SK-N-SH (cell line): ENCODE data around the gene TFCP2. TPM values are rescaled to one million over a fixed set of nuclear protein-coding genes. Genes with fewer than 3 reads are reported as not detected.

Source experiments
- CTCF ChIA-PET: fragments of 300-600, 350-600 bp; formaldehyde crosslinking; extraction: SDS; loops from one replicate; lab custom pipeline; 2021; lab: Yijun Ruan, JAX
- POLR2A ChIA-PET: fragments of 350-600 bp; sonication (Branson Sonifier 250); formaldehyde crosslinking; extraction: SDS; loops from one replicate; lab custom pipeline; 2020; ENCODE audit warnings: antibody characterized with exemption, inconsistent platforms; lab: Yijun Ruan, JAX
- DNase-seq: peaks from one replicate; pipeline ENCODE4 v3.0.0; 2012
- H2AFZ ChIP-seq: fragments of 200-600 bp; sonication (generic); 2 replicates; pipeline ENCODE4 v1.8.1; 2016; ENCODE audit warnings: antibody characterized with exemption, mild to moderate bottlenecking, low read depth
- H3F3A ChIP-seq: fragments of 200-600 bp; sonication (generic); replicated peaks from 2 replicates; pipeline ENCODE3; 2016; ENCODE audit warnings: antibody characterized with exemption, mild to moderate bottlenecking; ENCODE audit not compliant: insufficient read depth
- H3K27ac ChIP-seq, 2 experiments: fragments of 200-500 bp in 1 of 2; fragments of 200-600 bp in 1 of 2; sonication (Bioruptor generic) in 1 of 2; sonication (generic), shearing (Covaris generic) in 1 of 2; 2 replicates each; pipeline versions ENCODE4 v1.5.1 to v1.6.1; 2014 to 2016; ENCODE audit warnings: low read depth in 2 of 2, inconsistent platforms in 1 of 2, low read length in 1 of 2, mild to moderate bottlenecking in 1 of 2, mixed read lengths in 1 of 2
- H3K27me3 ChIP-seq: fragments of 200-600 bp; sonication (generic), shearing (Covaris generic); 2 replicates; pipeline ENCODE4 v1.6.1; 2016; ENCODE audit warnings: mixed run types; ENCODE audit not compliant: insufficient read depth
- H3K36me3 ChIP-seq, 2 experiments: fragments of 200-500 bp in 1 of 2; fragments of 200-600 bp in 1 of 2; sonication (Bioruptor generic) in 1 of 2; sonication (generic) in 1 of 2; replicated peaks in 1 of 2; 2 replicates each; pipeline versions ENCODE3 to v1.5.1; 2014 to 2016; ENCODE audit warnings: low read length in 1 of 2, mild to moderate bottlenecking in 1 of 2; ENCODE audit not compliant: insufficient read depth in 2 of 2, control insufficient read depth in 1 of 2
- H3K4me1 ChIP-seq, 2 experiments: fragments of 200-500 bp in 1 of 2; fragments of 200-600 bp in 1 of 2; sonication (Bioruptor generic) in 1 of 2; sonication (generic), shearing (Covaris generic) in 1 of 2; 2 replicates each; pipeline versions ENCODE4 v1.5.1 to v1.6.1; 2014 to 2016; ENCODE audit warnings: low read depth in 1 of 2, low read length in 1 of 2, mixed run types in 1 of 2; ENCODE audit not compliant: insufficient read depth in 2 of 2, control insufficient read depth in 1 of 2
- H3K4me2 ChIP-seq: fragments of 200-600 bp; sonication (generic), shearing (Covaris generic); 2 replicates; pipeline ENCODE4 v1.6.1; 2017; ENCODE audit warnings: mixed run types
- H3K4me3 ChIP-seq, 2 experiments: fragments of 200-500 bp in 1 of 2; fragments of 200-600 bp in 1 of 2; sonication (Bioruptor generic) in 1 of 2; sonication (generic), shearing (Covaris generic) in 1 of 2; 2 replicates each; pipeline versions ENCODE4 v1.5.1 to v1.8.1; 2014 to 2016; ENCODE audit warnings: low read depth in 2 of 2, inconsistent platforms in 1 of 2, low read length in 1 of 2, mild to moderate bottlenecking in 1 of 2, mixed read lengths in 1 of 2, moderate library complexity in 1 of 2
- H3K79me2 ChIP-seq: fragments of 200-600 bp; sonication (generic); 2 replicates; pipeline ENCODE4 v1.8.1; 2017; ENCODE audit warnings: mild to moderate bottlenecking; ENCODE audit not compliant: insufficient read depth
- H3K9ac ChIP-seq: fragments of 200-600 bp; sonication (generic); 2 replicates; pipeline ENCODE4 v1.6.1; 2017; ENCODE audit warnings: mixed run types
- H3K9me2 ChIP-seq: fragments of 200-600 bp; sonication (generic); 2 replicates; pipeline ENCODE4 v1.6.1; 2017; ENCODE audit warnings: mixed run types
- H3K9me3 ChIP-seq: fragments of 200-600 bp; sonication (generic); 2 replicates; pipeline ENCODE4 v1.6.1; 2017; ENCODE audit warnings: mixed run types, mild to moderate bottlenecking, moderate library complexity
- H4K20me1 ChIP-seq: fragments of 200-600 bp; sonication (generic); 2 replicates; pipeline ENCODE4 v1.6.1; 2017; ENCODE audit warnings: mild to moderate bottlenecking, mixed run types; ENCODE audit not compliant: insufficient read depth
- ELF1 ChIP-seq: IDR thresholded peaks from 2 replicates; pipeline ENCODE4 v1.4.0; 2012
- EP300 ChIP-seq, 2 experiments: IDR thresholded peaks; 2 replicates each; pipeline versions ENCODE4 v1.4.0 to v1.6.1; 2012; ENCODE audit warnings: borderline replicate concordance in 1 of 2, low read depth in 1 of 2, low read length in 1 of 2
- EZH2phosphoT487 ChIP-seq: fragments of 200-600 bp; sonication (generic); IDR thresholded peaks from 2 replicates; pipeline ENCODE4 v1.6.1; 2017; ENCODE audit warnings: low read depth, mixed run types, mild to moderate bottlenecking, antibody characterized with exemption, moderate library complexity, borderline replicate concordance
- FOSL2 ChIP-seq: IDR thresholded peaks from 2 replicates; pipeline ENCODE4 v1.4.0; 2012; ENCODE audit warnings: low read depth, mild to moderate bottlenecking, moderate library complexity, borderline replicate concordance
- FOXJ3 ChIP-seq: sonication (generic); formaldehyde crosslinking; IDR thresholded peaks from 2 replicates; pipeline ENCODE4 v1.5.1; 2020; ENCODE audit warnings: mild to moderate bottlenecking, missing genetic modification reagents
- FOXM1 ChIP-seq: IDR thresholded peaks from 2 replicates; pipeline ENCODE4 v1.4.0; 2012; ENCODE audit warnings: low read depth, mild to moderate bottlenecking
- GABPA ChIP-seq: IDR thresholded peaks from 2 replicates; pipeline ENCODE4 v1.4.0; 2012; ENCODE audit warnings: low read depth, mild to moderate bottlenecking
- GATA2 ChIP-seq: sonication (generic); formaldehyde crosslinking; IDR thresholded peaks from 2 replicates; pipeline ENCODE4 v1.5.0; 2020; ENCODE audit warnings: mild to moderate bottlenecking, missing genetic modification reagents
- JUND ChIP-seq: IDR thresholded peaks from 2 replicates; pipeline ENCODE4 v1.4.0; 2012
- MEF2A ChIP-seq: IDR thresholded peaks from 2 replicates; pipeline ENCODE4 v1.4.0; 2012; ENCODE audit warnings: low read depth, borderline replicate concordance
- NRF1 ChIP-seq: IDR thresholded peaks from 2 replicates; pipeline ENCODE4 v1.6.1; 2012; ENCODE audit warnings: low read depth, mild to moderate bottlenecking, low read length
- POLR2AphosphoS5 ChIP-seq: IDR thresholded peaks from 2 replicates; pipeline ENCODE4 v1.6.1; 2012; ENCODE audit warnings: low read depth, low read length
- RFX5 ChIP-seq: IDR thresholded peaks from 2 replicates; pipeline ENCODE4 v1.6.1; 2012; ENCODE audit warnings: mild to moderate bottlenecking, improper control_type of control experiment, low read length
- SIN3A ChIP-seq: IDR thresholded peaks from 2 replicates; pipeline ENCODE4 v1.6.1; 2012; ENCODE audit warnings: low read depth, mild to moderate bottlenecking, low read length, moderate library complexity, borderline replicate concordance
- TAF1 ChIP-seq: IDR thresholded peaks from 2 replicates; pipeline ENCODE4 v1.6.1; 2012; ENCODE audit warnings: low read depth, mild to moderate bottlenecking, low read length, moderate library complexity, borderline replicate concordance
- WGBS: methylation state at CpG from one replicate; pipeline ENCODE4 v1.1.6; 2017; ENCODE audit warnings: low lambda C conversion rate; 5-methylcytosine and 5-hydroxymethylcytosine counted together
- polyA plus RNA-seq, 3 experiments: library from polyadenylated mRNA; depleted of rRNA; stranded (reverse); fragments of >200 nt; gene quantifications; 2 replicates each; pipeline ENCODE4 v1.2.3, GENCODE V29; 2012
- TF ChIP-seq, protein P1 (sequence below): fragments of 200-600 bp; sonication (generic); IDR thresholded peaks from 2 replicates; pipeline ENCODE4 v1.6.1; 2017; ENCODE audit warnings: antibody characterized with exemption, mild to moderate bottlenecking, moderate library complexity
- TF ChIP-seq, protein P2 (sequence below): IDR thresholded peaks from 2 replicates; pipeline ENCODE4 v1.4.0; 2012; ENCODE audit warnings: low read depth, borderline replicate concordance
- TF ChIP-seq, protein P3 (sequence below): IDR thresholded peaks from 2 replicates; pipeline ENCODE4 v1.4.0; 2012; ENCODE audit warnings: low read depth
- TF ChIP-seq, protein P4 (sequence below): fragments of 150-350 bp; IDR thresholded peaks from 2 replicates; pipeline ENCODE4 v1.6.1; 2017; ENCODE audit warnings: antibody characterized with exemption, low read length, low read depth, borderline replicate concordance
- TF ChIP-seq, protein P5 (sequence below): IDR thresholded peaks from 2 replicates; pipeline ENCODE4 v1.4.0; 2012; ENCODE audit warnings: low read depth, borderline replicate concordance

The TFCP2 gene
- polyA plus RNA-seq, 1 of the 3 experiments (the other 2 are of a cell fraction) = 18.1 TPM

DNA sequence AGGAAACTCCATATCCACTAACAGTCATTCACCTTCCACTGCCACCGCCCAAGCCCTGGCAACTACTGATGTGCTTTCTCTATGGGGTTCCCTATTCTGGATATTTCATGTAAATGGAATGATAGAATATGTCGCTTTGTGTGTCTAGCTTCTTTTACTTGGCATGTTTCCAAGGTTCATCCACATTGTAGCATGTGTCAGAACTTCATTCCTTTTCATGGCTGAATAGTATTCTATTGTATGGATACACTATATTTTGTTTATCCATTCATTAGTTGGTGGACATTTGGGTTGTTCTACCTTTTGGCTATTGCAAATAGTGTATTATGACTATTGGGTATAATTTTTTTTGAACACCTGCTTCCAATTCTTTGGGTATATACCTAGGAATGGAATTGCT lies 36.3 kb upstream of the TFCP2 start:
- no peak overlapping the region for H3K4me2 ChIP-seq
- H3F3A ChIP-seq = no peaks in the 10 kb centered on the region
- no peaks in the 10 kb centered on the region for H3K36me3 ChIP-seq
- ChIA-PET CTCF (interaction anchor here (0.6 to 1.9 kb wide), 3 partner anchors 15 to 1052 kb away, joined by 3 to 5 read pairs (median 3); no protein-coding TSS in a partner anchor), POLR2A (no interaction called here)
- no peaks in the 10 kb centered on the region for H3K79me2 ChIP-seq
- DNase-seq = no peak
- H3K4me1 ChIP-seq = no peaks in the 10 kb centered on the region
- H2AFZ ChIP-seq = no peak overlapping the region
- no peaks in the 10 kb centered on the region for H3K27me3 ChIP-seq
- TF ChIP-seq, protein P1, sequence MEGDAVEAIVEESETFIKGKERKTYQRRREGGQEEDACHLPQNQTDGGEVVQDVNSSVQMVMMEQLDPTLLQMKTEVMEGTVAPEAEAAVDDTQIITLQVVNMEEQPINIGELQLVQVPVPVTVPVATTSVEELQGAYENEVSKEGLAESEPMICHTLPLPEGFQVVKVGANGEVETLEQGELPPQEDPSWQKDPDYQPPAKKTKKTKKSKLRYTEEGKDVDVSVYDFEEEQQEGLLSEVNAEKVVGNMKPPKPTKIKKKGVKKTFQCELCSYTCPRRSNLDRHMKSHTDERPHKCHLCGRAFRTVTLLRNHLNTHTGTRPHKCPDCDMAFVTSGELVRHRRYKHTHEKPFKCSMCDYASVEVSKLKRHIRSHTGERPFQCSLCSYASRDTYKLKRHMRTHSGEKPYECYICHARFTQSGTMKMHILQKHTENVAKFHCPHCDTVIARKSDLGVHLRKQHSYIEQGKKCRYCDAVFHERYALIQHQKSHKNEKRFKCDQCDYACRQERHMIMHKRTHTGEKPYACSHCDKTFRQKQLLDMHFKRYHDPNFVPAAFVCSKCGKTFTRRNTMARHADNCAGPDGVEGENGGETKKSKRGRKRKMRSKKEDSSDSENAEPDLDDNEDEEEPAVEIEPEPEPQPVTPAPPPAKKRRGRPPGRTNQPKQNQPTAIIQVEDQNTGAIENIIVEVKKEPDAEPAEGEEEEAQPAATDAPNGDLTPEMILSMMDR = no peak
- TF ChIP-seq JUND (no peak), FOXJ3 (CRISPR knock-in tag) (no peak)
- H3K9me3 ChIP-seq = no peaks in the 10 kb centered on the region
- no peaks in the 10 kb centered on the region for H3K9me2 ChIP-seq
- no peak overlapping the region for H3K9ac ChIP-seq
- WGBS = 81% methylated on average over 2 of the region's 2 CpGs
- H3K4me3 ChIP-seq = no peak overlapping the region
- no peaks in the 10 kb centered on the region for H4K20me1 ChIP-seq
- no peak overlapping the region for H3K27ac ChIP-seq

DNA sequence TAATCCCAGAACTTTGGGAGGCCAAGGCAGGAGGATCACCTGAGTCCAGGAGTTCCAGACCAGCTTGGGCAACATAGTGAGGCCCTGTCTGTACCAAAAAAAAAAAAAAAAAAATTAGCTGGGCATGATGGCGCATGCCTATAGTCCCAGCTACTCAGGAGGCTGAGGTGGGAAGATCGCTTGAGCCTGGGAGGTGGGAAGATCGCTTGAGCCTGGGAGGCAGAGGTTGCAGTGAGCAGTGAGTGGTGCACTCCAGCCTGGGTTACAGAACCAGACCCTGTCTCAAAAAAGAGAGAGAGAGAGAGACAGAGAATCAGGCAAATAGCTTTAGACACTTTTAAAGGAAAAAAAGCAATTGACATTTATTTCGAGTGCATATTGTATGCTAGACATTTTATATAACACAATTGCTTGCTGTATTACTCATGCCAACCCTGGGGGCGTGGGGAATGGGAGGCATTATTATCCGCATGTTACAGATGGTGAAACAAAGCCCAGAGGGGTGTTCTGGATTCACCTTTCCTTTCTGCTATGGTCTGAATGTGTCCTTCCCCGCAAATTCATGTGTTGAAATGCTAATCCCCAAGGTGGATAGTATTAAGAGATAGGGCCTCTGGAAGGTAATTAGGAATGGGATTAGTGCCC lies 35.2 kb upstream of the TFCP2 start:
- Histone ChIP-seq H3K4me1 (no peaks in the 10 kb centered on the region), H4K20me1 (no peaks in the 10 kb centered on the region), H3K9ac (no peak overlapping the region), H3K27ac (no peak overlapping the region), H3K4me2 (no peak overlapping the region), H3K9me2 (no peaks in the 10 kb centered on the region), H3K79me2 (no peaks in the 10 kb centered on the region), H2AFZ (no peak overlapping the region), H3K9me3 (no peaks in the 10 kb centered on the region), H3F3A (no peaks in the 10 kb centered on the region), H3K36me3 (no peaks in the 10 kb centered on the region), H3K4me3 (no peak overlapping the region), H3K27me3 (no peaks in the 10 kb centered on the region)
- no peak for DNase-seq
- 93% methylated on average over 7 of the region's 7 CpGs for WGBS
- ChIA-PET POLR2A (no interaction called here), CTCF (no interaction called here)
- TF ChIP-seq MEF2A (no peak), FOXJ3 (CRISPR knock-in tag) (no peak), ELF1 (no peak), EZH2phosphoT487 (no peak), SIN3A (no peak), JUND (no peak), GABPA (no peak), EP300 (IDR thresholded peaks at IDR 0.05; ENCODE audit: borderline replicate concordance in 1 of 2, low read depth in 1 of 2, low read length in 1 of 2) (no peak), POLR2AphosphoS5 (no peak), NRF1 (no peak), TAF1 (no peak), GATA2 (no peak), FOSL2 (no peak), FOXM1 (no peak), RFX5 (no peak)
- TF ChIP-seq, protein P2, sequence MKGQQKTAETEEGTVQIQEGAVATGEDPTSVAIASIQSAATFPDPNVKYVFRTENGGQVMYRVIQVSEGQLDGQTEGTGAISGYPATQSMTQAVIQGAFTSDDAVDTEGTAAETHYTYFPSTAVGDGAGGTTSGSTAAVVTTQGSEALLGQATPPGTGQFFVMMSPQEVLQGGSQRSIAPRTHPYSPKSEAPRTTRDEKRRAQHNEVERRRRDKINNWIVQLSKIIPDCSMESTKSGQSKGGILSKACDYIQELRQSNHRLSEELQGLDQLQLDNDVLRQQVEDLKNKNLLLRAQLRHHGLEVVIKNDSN = no peak
- TF ChIP-seq, protein P3, sequence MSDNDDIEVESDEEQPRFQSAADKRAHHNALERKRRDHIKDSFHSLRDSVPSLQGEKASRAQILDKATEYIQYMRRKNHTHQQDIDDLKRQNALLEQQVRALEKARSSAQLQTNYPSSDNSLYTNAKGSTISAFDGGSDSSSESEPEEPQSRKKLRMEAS = no peak
- TF ChIP-seq, protein P4, sequence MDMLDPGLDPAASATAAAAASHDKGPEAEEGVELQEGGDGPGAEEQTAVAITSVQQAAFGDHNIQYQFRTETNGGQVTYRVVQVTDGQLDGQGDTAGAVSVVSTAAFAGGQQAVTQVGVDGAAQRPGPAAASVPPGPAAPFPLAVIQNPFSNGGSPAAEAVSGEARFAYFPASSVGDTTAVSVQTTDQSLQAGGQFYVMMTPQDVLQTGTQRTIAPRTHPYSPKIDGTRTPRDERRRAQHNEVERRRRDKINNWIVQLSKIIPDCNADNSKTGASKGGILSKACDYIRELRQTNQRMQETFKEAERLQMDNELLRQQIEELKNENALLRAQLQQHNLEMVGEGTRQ = no peak
- TF ChIP-seq, protein P5, sequence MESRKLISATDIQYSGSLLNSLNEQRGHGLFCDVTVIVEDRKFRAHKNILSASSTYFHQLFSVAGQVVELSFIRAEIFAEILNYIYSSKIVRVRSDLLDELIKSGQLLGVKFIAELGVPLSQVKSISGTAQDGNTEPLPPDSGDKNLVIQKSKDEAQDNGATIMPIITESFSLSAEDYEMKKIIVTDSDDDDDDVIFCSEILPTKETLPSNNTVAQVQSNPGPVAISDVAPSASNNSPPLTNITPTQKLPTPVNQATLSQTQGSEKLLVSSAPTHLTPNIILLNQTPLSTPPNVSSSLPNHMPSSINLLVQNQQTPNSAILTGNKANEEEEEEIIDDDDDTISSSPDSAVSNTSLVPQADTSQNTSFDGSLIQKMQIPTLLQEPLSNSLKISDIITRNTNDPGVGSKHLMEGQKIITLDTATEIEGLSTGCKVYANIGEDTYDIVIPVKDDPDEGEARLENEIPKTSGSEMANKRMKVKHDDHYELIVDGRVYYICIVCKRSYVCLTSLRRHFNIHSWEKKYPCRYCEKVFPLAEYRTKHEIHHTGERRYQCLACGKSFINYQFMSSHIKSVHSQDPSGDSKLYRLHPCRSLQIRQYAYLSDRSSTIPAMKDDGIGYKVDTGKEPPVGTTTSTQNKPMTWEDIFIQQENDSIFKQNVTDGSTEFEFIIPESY = no peak
